GM21447 (cell line): ENCODE data around the gene NBPF9.
A peak's percentile ranks its signal among the peaks of the same experiment; 100 is the strongest.
"Not testable (repeated sequence)": the region's sequence is repeated elsewhere in the genome, so short reads cannot be mapped to it uniquely, and the experiment has no call there.

Source experiments
- ATAC-seq: cut with Tn5 transposase; IDR thresholded peaks from one replicate; pipeline ENCODE4 v1.9.1; 2021; ENCODE audit not compliant: unreplicated experiment

Gene NBPF9

GRCh38 chr1:149103109-149104081 lies at the start of gene NBPF9:
Gene NBPF9, minus strand, starts transcription at chr1:149103551. Its CDS starts 21,412 bp downstream, at chr1:149082139.
- peak; percentile 83 for ATAC-seq

- ATAC-seq, result not testable (repeated sequence)
Observed at GRCh38 chr1:149149909-149150308, 46.6 kb upstream of the NBPF9 start.

GRCh38 chr1:149137585-149137984 lies 34.2 kb upstream of the NBPF9 start:
- not testable (repeated sequence) for ATAC-seq

- ATAC-seq, result not testable (repeated sequence)
Observed at GRCh38 chr1:149130938-149131337, 27.6 kb upstream of the NBPF9 start.

GRCh38 chr1:149129245-149129644 lies 25.9 kb upstream of the NBPF9 start:
- not testable (repeated sequence) for ATAC-seq

- not testable (repeated sequence) for ATAC-seq
Observed at GRCh38 chr1:149126555-149127145, 23.3 kb upstream of the NBPF9 start.

- ATAC-seq, result not testable (repeated sequence)
Observed at GRCh38 chr1:149123948-149124926, 20.9 kb upstream of the NBPF9 start.

GRCh38 chr1:149112828-149113227 lies 9.5 kb upstream of the NBPF9 start:
- ATAC-seq, result not testable (repeated sequence)

- not testable (repeated sequence) for ATAC-seq
Observed at GRCh38 chr1:149110343-149110742, 7.0 kb upstream of the NBPF9 start.

- ATAC-seq, result peak; percentile 57
Observed at GRCh38 chr1:149102574-149102973, 777 bp downstream of the NBPF9 start.

GRCh38 chr1:149098276-149098675 lies 5.1 kb downstream of the NBPF9 start:
- ATAC-seq, result not testable (repeated sequence)

- ATAC-seq, result not testable (repeated sequence)
Observed at GRCh38 chr1:149093155-149093554, 10.2 kb downstream of the NBPF9 start.

- ATAC-seq, result not testable (repeated sequence)
Observed at GRCh38 chr1:149075505-149076127, 27.7 kb downstream of the NBPF9 start.

GRCh38 chr1:149064611-149065010 lies 38.7 kb downstream of the NBPF9 start:
- ATAC-seq, result not testable (repeated sequence)

- not testable (repeated sequence) for ATAC-seq
Observed at GRCh38 chr1:149043056-149043455, 60.3 kb downstream of the NBPF9 start.

GRCh38 chr1:149033916-149034315 lies 69.4 kb downstream of the NBPF9 start:
- ATAC-seq, result not testable (repeated sequence)

GRCh38 chr1:149024327-149024726 lies 79.0 kb downstream of the NBPF9 start:
- ATAC-seq, result not testable (repeated sequence)

GRCh38 chr1:149018577-149018976 lies 84.8 kb downstream of the NBPF9 start:
- not testable (repeated sequence) for ATAC-seq

GRCh38 chr1:149016626-149017025 lies 86.7 kb downstream of the NBPF9 start:
- ATAC-seq, result not testable (repeated sequence)

GRCh38 chr1:149015522-149015921 lies 87.8 kb downstream of the NBPF9 start:
- ATAC-seq, result not testable (repeated sequence)
